H1 (cell line): ENCODE data around the gene REL. TPM values are rescaled to one million over a fixed set of nuclear protein-coding genes. Genes with fewer than 3 reads are reported as not detected.

Experiments used
- ASH2L ChIP-seq: fragments of 200-600, 300-600 bp; sonication (generic); IDR thresholded peaks from one replicate; pipeline ENCODE4 v1.7.1; 2017; ENCODE audit warnings: low read length
- CBX8 ChIP-seq: fragments of 300-800, 300-1000 bp; sonication (generic); IDR thresholded peaks from 2 replicates; pipeline ENCODE4 v1.7.1; 2016; ENCODE audit warnings: low read depth, low read length, borderline replicate concordance
- E2F6 ChIP-seq: IDR thresholded peaks from 2 replicates; pipeline ENCODE4 v1.6.1; 2012; ENCODE audit warnings: inconsistent platforms
- GTF2F1 ChIP-seq: IDR thresholded peaks from 2 replicates; pipeline ENCODE4 v1.6.1; 2012; ENCODE audit warnings: low read depth, low read length, improper control_type of control experiment, borderline replicate concordance
- PHF8 ChIP-seq: fragments of 200-600 bp; sonication (generic); conservative IDR thresholded peaks from 2 replicates; pipeline ENCODE4 v1.7.1; 2012; ENCODE audit warnings: low read depth, mild to moderate bottlenecking, inconsistent platforms, low read length, moderate library complexity
- POLR2A ChIP-seq, 2 experiments: IDR thresholded peaks; 1 replicate in 1 of 2; 2 replicates in 1 of 2; pipeline ENCODE4 v1.6.1; 2011; ENCODE audit warnings: low read depth in 2 of 2, low read length in 2 of 2, mild to moderate bottlenecking in 2 of 2; ENCODE audit errors: control extremely low read depth in 1 of 2
- POU5F1 ChIP-seq: IDR thresholded peaks from 2 replicates; pipeline ENCODE4 v1.6.1; 2011; ENCODE audit warnings: low read depth, mild to moderate bottlenecking, low read length, moderate library complexity
- SIRT6 ChIP-seq: IDR thresholded peaks from one replicate; pipeline ENCODE4 v1.7.1; 2012; ENCODE audit warnings: low read length, inconsistent platforms
- TBP ChIP-seq: IDR thresholded peaks from 2 replicates; pipeline ENCODE4 v1.6.1; 2011; ENCODE audit warnings: low read depth, low read length, improper control_type of control experiment
- polyA plus RNA-seq, 7 experiments: library from polyadenylated mRNA; depleted of rRNA in 3 of 7; stranded (reverse) in 5 of 7; unstranded in 2 of 7; fragments of >200 nt in 5 of 7; fragments of 200-250 nt in 2 of 7; gene quantifications; 1 replicate in 5 of 7; 2 replicates in 1 of 7; 4 replicates in 1 of 7; pipeline versions ENCODE4 v1.2.1 to v1.2.3, GENCODE V29; 2011 to 2013; ENCODE audit warnings: missing spikeins in 2 of 7, mixed read lengths in 2 of 7
- total RNA-seq: library from RNA; stranded (reverse); fragmentation: NEBNext Ultra II Directional; extraction: Animal tissue kit (Norgen Biotek cat#: 25700); gene quantifications from 2 replicates; pipeline ENCODE4 v1.2.1, GENCODE V29; 2021
- TF ChIP-seq, protein P1 (sequence below): fragments of 300-600 bp; sonication (generic); IDR thresholded peaks from 2 replicates; pipeline ENCODE4 v1.7.1; 2012; ENCODE audit warnings: low read length, moderate library complexity, mild to moderate bottlenecking, inconsistent platforms; ENCODE audit not compliant: insufficient replicate concordance

Gene REL
- total and polyA plus RNA-seq, 2 of the 8 experiments (the other 6 are each of a cell fraction or from before 2014, with no cell fraction given), result 1.5 to 7.5 TPM

- TF ChIP-seq, protein P1, sequence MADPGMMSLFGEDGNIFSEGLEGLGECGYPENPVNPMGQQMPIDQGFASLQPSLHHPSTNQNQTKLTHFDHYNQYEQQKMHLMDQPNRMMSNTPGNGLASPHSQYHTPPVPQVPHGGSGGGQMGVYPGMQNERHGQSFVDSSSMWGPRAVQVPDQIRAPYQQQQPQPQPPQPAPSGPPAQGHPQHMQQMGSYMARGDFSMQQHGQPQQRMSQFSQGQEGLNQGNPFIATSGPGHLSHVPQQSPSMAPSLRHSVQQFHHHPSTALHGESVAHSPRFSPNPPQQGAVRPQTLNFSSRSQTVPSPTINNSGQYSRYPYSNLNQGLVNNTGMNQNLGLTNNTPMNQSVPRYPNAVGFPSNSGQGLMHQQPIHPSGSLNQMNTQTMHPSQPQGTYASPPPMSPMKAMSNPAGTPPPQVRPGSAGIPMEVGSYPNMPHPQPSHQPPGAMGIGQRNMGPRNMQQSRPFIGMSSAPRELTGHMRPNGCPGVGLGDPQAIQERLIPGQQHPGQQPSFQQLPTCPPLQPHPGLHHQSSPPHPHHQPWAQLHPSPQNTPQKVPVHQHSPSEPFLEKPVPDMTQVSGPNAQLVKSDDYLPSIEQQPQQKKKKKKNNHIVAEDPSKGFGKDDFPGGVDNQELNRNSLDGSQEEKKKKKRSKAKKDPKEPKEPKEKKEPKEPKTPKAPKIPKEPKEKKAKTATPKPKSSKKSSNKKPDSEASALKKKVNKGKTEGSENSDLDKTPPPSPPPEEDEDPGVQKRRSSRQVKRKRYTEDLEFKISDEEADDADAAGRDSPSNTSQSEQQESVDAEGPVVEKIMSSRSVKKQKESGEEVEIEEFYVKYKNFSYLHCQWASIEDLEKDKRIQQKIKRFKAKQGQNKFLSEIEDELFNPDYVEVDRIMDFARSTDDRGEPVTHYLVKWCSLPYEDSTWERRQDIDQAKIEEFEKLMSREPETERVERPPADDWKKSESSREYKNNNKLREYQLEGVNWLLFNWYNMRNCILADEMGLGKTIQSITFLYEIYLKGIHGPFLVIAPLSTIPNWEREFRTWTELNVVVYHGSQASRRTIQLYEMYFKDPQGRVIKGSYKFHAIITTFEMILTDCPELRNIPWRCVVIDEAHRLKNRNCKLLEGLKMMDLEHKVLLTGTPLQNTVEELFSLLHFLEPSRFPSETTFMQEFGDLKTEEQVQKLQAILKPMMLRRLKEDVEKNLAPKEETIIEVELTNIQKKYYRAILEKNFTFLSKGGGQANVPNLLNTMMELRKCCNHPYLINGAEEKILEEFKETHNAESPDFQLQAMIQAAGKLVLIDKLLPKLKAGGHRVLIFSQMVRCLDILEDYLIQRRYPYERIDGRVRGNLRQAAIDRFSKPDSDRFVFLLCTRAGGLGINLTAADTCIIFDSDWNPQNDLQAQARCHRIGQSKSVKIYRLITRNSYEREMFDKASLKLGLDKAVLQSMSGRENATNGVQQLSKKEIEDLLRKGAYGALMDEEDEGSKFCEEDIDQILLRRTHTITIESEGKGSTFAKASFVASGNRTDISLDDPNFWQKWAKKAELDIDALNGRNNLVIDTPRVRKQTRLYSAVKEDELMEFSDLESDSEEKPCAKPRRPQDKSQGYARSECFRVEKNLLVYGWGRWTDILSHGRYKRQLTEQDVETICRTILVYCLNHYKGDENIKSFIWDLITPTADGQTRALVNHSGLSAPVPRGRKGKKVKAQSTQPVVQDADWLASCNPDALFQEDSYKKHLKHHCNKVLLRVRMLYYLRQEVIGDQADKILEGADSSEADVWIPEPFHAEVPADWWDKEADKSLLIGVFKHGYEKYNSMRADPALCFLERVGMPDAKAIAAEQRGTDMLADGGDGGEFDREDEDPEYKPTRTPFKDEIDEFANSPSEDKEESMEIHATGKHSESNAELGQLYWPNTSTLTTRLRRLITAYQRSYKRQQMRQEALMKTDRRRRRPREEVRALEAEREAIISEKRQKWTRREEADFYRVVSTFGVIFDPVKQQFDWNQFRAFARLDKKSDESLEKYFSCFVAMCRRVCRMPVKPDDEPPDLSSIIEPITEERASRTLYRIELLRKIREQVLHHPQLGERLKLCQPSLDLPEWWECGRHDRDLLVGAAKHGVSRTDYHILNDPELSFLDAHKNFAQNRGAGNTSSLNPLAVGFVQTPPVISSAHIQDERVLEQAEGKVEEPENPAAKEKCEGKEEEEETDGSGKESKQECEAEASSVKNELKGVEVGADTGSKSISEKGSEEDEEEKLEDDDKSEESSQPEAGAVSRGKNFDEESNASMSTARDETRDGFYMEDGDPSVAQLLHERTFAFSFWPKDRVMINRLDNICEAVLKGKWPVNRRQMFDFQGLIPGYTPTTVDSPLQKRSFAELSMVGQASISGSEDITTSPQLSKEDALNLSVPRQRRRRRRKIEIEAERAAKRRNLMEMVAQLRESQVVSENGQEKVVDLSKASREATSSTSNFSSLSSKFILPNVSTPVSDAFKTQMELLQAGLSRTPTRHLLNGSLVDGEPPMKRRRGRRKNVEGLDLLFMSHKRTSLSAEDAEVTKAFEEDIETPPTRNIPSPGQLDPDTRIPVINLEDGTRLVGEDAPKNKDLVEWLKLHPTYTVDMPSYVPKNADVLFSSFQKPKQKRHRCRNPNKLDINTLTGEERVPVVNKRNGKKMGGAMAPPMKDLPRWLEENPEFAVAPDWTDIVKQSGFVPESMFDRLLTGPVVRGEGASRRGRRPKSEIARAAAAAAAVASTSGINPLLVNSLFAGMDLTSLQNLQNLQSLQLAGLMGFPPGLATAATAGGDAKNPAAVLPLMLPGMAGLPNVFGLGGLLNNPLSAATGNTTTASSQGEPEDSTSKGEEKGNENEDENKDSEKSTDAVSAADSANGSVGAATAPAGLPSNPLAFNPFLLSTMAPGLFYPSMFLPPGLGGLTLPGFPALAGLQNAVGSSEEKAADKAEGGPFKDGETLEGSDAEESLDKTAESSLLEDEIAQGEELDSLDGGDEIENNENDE, result no peak
- TF ChIP-seq E2F6 (no peak), ASH2L (no peak), SIRT6 (no peak), TBP (no peak), PHF8 (no peak), GTF2F1 (no peak), POLR2A (IDR thresholded peaks at IDR 0.05; ENCODE audit: control extremely low read depth in 1 of 2, low read depth in 2 of 2, low read length in 2 of 2) (no peak), CBX8 (no peak), POU5F1 (no peak)
Observed at GRCh38 chr2:60926741-60927552, 45.6 kb downstream of the REL start (continued).
